ENCODE data around the gene MAGI2.

MAGI2 gene

DNA sequence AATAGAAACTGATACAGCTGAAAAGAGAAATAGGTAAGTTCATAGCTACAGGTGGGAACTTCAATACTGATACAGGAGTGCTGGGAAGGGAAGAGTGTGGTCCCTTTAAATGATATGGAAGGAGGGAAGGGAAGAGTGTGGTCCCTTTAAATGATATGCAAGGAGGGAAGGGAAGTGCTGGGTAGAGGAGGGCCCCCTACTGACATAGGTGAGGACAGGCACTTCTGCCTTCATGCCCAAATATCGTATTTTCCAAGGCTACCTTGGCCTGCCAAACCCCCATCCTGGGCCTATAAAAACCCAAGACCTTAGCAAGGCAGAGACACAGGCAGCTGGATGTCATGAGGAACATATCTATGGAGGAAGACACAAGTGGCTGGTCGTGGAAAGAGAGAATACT is 92.3 kb downstream of the MAGI2 start:
- DNase-seq: no peak

DNA sequence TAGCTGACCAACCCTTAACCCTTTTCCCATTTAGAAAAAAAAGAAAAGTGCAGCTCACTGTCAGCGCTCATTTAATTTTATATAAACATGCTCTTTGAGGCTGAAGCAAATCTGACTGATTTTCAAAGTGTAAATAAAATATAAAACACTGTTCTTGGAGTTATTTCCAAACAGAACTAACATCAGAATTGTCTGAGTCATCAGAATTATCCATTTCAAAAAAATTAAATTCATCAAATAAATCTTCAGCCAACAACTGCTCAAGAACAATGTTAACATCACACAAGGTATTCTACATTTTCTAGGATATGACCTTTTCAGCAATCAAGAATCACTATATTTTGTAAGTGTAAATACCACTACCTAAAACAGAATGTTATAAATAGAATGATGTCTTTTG is 93.6 kb downstream of the MAGI2 start:
- DNase-seq: no peak

DNA sequence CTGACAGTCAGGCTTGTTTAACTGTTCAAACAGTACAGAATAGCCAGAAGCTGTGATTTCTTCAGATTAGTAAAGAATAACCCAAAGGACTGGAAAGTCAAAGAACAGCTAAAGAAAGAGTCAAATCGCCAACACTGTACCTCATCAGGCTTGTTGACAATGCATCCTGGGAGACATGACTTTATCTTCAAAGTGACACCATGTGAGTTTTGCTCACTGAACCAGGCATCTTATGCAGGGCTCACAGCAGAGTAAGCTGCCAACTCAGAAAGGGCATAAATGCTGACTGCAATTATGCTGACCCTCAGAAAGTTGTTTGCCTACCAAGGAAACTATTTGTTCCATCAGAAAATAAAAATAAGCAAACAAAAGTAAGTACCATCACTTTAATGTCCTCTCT is 96.4 kb downstream of the MAGI2 start:
- DNase-seq: no peak

DNA sequence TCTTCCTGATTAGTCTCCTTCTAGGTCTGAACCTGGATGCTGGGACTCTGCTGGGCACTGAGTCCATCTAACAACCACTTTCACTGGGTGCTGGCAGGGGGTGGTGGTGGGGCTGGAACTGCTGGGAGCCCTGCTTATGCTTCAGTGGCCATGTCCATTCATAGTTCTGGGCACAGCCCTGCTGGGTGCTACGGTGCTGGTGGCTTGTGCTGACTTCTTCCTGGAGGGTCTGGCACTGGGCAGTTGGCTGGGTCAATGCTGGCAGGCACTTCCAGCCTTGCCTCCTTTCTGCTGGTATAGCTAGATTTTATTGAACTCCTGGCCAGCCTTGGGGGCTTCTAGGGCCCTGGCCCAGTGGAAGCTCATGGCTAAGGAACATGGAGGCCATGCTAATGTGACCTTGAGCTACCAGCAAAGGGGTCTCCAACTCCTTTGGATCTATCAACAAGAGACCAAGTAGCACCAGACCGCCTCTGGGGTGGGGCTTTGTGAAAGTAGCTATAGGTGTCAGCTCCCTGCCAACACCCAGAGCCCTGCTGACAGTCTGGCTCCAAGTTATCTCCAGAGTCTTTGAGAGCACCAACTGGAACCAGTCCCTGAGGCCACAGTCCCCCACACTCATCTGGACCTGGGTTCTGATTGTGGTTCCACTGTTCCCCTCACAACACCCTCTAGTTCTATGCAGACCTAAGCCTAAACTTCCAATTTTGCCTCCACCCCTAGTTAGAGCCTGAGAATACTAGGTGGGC is 99.6 kb downstream of the MAGI2 start:
- no peak for DNase-seq

DNA sequence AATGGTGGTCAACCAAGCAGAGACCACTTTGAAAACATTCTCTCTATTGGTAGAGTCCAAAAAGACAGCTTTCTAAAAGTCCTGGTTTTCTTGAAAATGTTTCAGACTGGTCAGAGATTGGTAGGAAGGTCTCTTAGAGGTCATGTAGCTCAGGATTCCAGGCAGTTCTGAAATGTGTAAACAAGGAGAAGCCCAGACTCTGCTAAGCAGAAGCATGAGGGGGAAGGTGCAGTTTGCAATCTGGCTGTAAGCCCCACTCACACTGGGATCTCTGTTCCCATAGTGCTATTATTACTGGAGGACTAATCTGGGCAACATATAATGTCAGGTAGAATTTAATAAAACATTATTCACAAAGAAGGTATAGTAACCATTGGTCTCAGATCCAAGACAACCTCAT is 101.1 kb downstream of the MAGI2 start:
- no peak for DNase-seq

DNA sequence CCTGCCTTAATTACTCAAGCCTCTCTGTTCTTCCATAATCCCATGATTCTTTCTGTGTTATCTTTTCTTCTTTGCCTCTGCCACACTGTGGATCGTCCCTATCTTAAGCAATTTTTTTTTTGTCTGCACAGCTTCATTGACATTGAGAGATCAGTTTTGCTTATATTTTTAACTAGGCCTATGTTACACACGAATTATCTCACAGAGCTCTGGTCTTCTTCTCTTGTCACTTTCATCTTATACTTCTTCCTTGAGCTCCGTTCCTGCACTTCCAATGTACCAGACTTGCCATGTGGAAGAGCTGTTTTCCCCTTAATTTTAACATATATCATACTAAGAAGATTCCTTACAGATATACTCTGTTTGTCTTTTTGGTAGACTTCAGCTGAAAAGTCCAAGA is 106.1 kb downstream of the MAGI2 start:
- no peak for DNase-seq

DNA sequence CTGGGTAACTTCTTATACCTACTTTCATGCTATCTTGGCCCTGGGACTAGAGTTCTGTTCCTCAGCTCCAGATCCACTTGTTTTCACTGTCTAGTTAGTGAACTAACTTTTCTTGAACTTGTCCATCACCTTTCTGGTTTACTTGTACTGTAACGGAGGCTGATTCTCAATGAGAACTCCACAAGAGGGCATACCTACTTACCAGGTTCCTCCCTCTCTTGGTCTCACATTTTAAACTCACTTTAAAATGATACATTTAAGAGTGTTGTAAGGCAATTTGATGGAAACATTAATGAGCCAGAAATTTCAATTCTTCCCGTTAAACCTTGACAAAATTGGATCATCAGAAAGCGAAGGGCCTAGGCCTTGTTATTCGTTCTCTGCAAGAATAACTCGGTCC is 111.6 kb downstream of the MAGI2 start:
- DNase-seq: no peak

DNA sequence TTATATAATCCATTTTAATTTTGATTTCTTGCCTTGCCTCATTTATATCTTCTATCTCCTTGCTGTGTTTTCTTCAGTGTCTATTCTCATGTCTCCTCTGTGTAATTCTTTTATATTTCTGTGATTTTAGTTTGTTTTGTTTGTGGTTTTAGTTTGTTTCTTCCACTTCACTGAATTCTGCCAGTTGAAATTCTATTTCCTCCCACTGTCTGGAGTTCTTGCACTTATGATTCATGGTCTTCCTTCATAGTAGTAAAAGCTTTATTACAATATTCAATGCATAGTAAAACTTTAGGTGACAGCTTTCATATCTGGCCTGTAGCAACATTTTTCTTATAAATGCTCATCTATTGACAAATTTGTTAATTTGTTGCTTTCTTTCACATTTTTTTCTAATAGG is 113.3 kb downstream of the MAGI2 start:
- no peak for DNase-seq

DNA sequence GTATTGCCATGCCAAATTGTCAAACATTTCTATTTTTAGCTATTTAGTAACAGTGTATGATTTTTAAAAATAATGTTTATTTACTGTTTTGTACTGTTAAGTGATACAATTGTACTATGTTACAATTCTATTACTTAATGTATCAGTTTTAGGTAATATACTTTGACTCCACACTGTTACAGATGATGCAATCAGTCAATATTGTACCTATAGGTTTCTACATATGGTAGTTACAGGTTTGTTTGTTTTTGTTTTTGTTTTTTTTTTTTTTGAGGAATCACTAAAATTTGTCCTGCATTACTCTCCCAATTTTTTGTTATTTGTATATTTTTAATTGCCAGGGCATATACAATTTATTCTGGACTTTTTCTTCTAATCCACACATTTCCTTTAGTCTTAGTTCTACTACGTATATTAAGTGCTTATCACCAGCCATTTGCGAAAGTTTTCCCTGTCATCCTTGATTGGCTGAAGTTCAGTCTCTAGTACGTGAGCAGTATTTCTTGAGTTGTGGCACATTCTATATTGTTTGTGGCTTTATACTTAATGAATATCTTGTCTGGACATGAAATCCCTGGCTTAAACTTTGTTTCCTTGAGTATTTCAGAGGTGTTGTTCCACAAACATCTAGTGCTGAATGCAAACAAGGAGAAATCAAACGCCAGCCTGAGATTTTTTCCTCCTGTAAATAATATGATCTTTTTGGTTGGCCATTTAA is 114.1 kb downstream of the MAGI2 start:
- no peak for DNase-seq

DNA sequence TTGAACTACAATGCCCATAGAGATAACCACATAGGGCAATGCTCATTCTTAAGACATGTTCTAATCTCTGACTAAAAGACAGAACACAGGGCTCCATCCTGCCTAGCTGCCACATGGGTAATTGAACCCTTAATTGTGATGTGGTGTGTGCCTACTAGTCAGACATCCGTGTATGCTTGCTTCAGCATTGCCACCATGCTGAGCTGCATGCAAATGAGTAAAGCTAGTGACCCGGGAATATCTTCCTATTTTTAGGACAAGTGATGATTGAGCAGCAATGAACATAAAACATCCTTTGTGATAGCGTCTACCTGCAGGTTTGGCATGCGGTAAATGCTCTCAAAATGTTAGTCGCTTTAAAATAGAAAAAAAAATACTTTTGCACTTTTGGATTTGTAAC is 115.8 kb downstream of the MAGI2 start:
- no peak for DNase-seq

DNA sequence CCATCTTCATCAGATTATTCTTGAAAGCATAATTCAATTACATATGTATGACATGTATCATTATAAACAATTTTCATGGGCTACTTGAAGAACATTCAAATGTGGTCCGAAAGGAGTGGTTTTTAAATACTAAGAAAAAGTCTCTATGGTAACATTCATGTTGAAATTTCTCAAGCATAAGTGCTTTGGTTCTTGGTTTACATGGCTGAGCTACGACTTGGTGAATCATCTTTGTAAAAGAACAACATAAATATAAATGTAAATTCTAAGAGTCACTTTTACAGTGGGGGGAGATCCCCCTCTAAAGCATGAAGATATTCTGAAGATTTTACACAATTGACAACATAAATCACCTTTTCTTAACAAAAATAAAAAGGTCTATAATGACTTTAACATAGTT is 118.6 kb downstream of the MAGI2 start:
- no peak for DNase-seq

DNA sequence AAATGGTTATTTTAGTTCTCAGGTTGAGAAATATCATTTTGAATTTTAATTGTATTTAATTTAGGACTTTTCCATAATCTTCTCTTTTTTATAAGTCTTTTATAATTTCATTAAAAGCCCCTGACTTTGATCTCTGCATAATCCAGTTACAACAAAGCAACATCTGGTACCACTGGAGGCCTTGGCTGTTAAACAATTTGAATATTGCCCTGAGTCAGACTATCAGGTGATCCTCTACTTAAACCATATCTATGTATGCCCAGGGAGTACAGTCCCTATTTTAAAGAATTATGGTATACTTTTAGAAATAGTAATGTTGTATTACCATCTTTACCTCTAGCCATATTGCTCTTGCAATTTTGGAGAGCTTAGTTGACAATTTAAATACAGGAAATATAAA is 119.1 kb downstream of the MAGI2 start:
- DNase-seq: no peak

DNA sequence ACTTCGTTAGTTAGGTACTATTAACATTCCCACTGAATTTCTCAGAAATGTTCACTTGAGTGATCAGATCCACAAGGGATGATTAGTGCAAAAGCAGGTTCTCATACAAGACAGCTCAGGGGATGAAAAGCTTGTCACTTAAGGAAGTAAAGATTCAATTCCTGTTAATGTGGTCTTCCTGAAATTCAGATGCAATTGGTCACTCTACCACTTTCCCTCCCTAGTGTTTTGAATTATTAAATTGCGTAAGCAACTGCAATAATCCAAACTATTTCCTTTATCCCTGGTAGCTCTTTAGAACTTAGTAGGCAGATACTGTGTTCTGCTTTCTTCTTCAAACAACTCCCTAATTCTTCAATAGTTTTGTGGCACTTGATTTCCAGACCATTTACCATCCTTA is 121.4 kb downstream of the MAGI2 start:
- no peak for DNase-seq

DNA sequence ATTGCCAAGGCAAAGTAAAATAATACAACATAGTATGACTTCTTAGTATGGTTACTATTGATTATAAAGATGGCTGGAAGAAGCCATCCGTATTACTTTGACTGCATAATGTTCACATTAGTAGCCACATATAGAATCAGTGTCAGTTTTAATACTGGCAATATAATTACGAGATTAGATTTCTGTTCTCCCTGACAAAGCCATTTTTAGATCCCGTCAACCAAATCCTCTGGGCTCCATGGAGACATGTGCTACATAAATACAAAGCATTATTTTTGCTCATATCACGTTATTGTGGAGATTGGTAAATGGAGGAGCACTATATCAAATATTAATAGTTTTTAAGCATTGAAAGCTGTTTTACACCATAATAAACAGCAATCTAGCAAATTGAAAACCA is 124.0 kb downstream of the MAGI2 start:
- no peak for DNase-seq

DNA sequence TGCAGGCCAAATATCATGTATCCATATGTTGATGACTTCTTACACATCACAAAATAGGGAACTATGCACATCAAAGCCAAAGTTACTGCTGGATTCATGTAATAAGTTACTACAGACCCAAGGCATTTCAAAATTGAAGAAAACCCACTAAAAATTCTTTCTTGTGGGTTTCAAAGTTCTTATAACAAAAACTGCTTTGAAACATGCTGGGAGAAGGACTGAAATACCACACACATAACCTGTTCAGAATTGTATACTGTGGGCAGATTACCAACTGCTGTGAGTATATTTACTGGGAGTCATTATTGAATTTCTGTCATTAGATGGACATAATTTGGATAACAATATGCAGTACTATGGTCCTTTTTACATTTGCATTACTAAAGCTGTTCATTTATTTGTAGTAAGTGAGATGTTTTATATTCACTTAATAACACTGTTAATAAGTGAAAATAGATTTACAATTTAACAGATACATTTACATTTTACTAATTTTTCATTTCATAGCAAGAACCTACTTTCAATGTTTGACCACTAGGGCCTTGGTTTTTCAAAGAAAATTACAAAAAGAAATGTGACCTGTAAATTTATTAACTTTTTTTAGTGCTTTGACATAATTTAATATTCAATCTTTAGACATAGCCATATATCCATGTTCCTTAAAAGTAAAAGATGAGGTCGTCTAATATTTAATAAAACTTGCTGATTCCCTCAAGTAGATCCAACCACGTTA is 132.6 kb downstream of the MAGI2 start:
- DNase-seq: no peak

DNA sequence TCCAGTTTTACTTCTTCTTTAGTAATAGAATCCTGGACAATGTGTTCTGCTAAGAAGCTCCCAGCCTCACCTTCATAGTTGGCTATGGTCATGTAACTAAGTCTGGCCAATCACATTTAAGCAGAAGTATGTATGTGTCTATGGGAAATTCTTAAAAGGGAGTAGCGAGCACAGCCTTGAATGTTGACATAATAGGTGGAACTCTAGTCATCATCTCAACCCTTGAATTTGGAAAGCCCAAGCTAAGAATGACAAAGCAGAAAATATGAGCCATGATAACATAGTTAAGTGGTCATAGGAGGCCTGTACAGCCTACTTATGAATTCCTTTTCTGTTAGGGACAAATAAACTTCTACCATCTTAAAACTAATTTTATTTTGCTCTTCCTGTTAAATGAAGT is 134.1 kb downstream of the MAGI2 start:
- DNase-seq: no peak

DNA sequence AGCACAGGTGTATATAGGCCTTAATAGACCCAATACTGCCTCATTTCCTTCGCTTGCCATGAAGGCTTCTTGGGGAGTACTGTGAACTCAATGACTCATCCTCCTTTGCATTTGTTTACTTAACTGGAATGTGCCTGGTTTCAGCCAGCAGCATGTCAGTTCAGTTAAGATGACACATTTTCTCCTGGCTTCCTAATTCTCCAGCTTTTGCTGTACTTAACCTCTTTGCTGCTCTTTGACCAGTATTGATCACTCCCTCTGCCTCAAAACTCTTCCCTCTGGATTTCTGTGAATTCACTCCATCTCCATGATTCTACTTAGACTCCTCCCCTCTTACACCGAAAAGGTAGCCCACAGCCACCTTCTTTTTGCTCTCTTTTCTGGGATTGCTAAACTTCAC is 135.7 kb downstream of the MAGI2 start:
- DNase-seq: no peak

DNA sequence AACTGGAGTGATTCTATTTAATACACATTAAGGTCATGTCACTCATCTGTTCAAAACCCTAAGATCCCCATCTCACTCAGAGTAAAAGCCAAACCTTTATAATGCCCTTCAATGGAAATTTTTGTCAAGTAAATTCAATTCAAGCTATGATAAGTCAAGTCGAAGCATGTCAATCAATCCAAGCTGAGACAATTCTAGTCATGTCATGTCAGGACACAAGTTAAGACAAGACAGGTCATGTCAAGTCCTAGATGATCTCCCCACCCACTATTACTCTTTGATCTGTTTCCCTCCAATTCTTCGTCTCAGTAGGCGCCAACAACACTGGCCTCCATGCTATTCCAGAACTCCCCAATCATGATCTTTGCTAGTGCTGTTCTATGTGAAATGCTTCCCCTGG is 141.4 kb downstream of the MAGI2 start:
- no peak for DNase-seq

DNA sequence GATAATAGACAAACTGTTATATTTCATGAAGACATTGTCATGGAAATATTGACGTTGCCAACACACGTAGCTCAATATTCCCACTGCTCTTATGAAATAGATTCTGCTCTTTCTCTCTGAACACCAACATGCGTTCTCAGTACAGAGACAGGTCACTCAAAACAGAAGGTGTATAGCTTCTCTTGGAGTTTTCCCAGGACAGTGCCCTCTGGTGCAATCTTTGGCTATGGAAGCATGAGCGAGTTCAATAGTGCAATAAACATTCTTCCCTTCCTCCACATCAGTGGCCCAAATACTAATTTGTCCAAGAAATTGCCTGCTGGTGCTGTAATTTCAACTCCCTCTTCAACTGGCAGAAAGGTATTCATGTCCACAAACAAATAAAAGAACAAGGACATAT is 145.3 kb downstream of the MAGI2 start:
- no peak for DNase-seq

DNA sequence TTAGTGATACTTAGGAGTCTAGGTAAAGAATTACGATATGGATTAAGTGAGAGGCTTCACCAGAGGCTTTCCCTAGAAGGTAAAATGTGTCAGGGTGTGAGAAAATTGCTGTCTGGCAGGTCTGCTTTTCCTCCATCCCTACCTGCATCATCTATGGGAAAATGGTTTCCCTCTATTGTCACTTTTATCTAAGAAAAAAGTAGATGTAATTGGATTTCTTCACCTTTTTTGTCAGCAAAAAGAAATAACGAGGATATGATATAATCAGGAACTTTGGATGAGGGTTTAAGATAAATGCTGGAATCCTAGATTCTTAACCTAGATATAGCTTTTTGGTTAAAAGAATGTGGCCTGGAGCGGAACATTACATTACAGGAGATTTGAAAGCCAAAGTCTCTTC is 146.1 kb downstream of the MAGI2 start:
- DNase-seq: no peak

DNA sequence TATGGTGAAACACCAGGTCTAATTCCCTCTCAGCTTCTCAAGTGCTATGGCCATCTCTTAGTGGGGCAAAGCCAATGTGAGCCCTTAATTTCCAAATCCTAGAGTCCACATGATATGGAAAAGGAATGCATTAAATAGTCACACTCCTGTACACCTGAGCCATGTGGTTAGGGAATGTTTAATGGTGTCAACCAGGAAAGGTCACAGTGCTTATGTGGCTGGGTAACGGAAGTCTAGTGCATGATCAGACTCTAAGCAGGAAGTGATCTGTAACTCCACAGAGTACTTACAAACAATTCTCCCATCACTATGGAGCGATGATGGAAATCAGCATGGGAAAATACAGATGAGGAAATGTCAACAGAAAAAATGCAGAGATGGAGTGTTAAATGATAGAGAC is 148.8 kb downstream of the MAGI2 start:
- no peak for DNase-seq

DNA sequence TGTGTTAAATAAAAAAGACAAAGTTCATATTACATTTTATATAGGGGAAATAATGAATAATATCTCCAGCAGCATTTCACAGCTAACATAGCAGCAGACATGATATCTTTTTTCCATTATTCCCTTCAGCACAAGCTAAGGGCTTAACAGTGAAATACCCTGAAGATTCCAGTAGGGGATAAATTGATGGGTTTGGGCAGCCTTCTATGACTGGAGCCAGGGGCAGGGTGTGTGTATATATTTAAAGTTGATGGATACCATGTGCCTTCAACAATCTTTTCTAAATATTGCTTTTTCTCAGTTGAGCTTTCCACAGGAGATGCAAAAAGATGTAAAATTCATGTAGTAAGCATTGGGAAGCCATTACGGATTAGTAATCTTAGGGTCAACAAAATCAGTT is 151.2 kb downstream of the MAGI2 start:
- no peak for DNase-seq

DNA sequence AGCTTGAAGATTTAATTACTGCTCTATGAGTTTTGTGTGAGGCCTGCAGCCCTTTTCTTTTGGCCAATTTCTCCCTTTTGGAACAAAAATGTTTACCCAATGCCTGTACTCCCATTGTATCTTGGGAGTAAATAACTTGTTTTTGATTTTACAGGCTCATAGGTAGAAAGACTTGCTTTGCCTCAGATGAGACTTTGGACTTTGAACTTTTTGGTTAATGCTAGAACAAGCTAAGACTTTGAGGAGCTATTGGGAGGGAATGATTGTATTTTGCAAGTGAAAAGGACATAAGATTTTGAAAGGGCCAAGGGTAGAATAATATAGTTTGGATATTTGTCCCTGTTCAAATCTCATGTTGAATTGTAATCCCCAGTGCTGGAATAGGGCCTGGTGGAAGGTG is 152.0 kb downstream of the MAGI2 start:
- DNase-seq: no peak

DNA sequence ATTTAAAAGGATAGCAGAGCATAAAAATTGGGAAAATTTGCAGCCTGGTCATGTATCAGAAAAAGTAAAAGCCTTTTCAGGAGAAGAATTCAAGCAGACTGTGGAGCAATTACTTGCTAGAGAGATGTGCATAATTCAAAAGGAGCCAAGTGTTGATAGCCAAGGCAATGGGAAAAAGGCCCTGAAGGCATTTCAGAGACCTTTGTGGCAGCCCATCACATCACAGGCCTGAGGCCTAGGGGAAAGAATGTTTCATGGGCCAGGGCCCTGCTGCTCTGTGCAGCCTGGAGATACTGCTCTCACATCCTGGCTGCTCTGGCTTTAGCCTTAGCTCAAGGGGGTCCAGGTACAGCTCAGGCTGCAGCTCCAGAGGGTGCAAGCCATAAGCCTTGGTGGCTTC is 152.9 kb downstream of the MAGI2 start:
- DNase-seq: no peak

Data from cortex of kidney (tissue), 1 donor.